Neural cell (in vitro differentiated cells): ENCODE results near the gene NPFF. TPM values are rescaled to one million over a fixed set of nuclear protein-coding genes. Genes with fewer than 3 reads are reported as not detected.

ENCODE experiments used
- H2AFZ ChIP-seq: fragments of 200-600, 300-800 bp; sonication (generic), shearing (Covaris generic); 2 replicates; pipeline ENCODE4 v1.6.0; 2014; ENCODE audit warnings: low read depth, mild to moderate bottlenecking, antibody characterized with exemption, low read length, moderate library complexity
- H3F3A ChIP-seq: fragments of 200-600 bp; shearing (Covaris generic); 2 replicates; pipeline ENCODE4 v1.6.1; 2016; ENCODE audit warnings: mild to moderate bottlenecking, moderate library complexity, mixed read lengths, antibody characterized with exemption, low read length; ENCODE audit not compliant: insufficient read depth, poor library complexity, severe bottlenecking
- H3K27ac ChIP-seq: fragments of 200-600, 300-800 bp; sonication (generic), shearing (Covaris generic); 2 replicates; pipeline ENCODE4 v1.5.1; 2014; ENCODE audit warnings: mild to moderate bottlenecking, low read length, moderate library complexity
- H3K27me3 ChIP-seq: fragments of 300-800, 200-600 bp; sonication (generic), shearing (Covaris generic); 2 replicates; pipeline ENCODE4 v1.6.0; 2014; ENCODE audit warnings: mild to moderate bottlenecking, low read depth, low read length, moderate library complexity; ENCODE audit not compliant: insufficient read depth
- H3K36me3 ChIP-seq: fragments of 300-800, 200-600 bp; sonication (generic), shearing (Covaris generic); 2 replicates; pipeline ENCODE4 v1.5.1; 2014; ENCODE audit warnings: mild to moderate bottlenecking, antibody characterized with exemption, low read length, moderate library complexity; ENCODE audit not compliant: insufficient read depth
- H3K4me2 ChIP-seq: fragments of 300-800, 200-600 bp; sonication (generic), shearing (Covaris generic); 2 replicates; pipeline ENCODE4 v1.6.0; 2014; ENCODE audit warnings: mild to moderate bottlenecking, low read length
- H3K4me3 ChIP-seq: fragments of 300-800, 200-600 bp; sonication (generic), shearing (Covaris generic); 2 replicates; pipeline ENCODE4 v1.5.1; 2014; ENCODE audit warnings: mild to moderate bottlenecking, low read length, moderate library complexity
- H3K79me2 ChIP-seq: fragments of 200-600 bp; shearing (Covaris generic); replicated peaks from 2 replicates; pipeline ENCODE4 v1.6.0; 2014; ENCODE audit warnings: mild to moderate bottlenecking, low read length, moderate library complexity; ENCODE audit not compliant: insufficient read depth
- H3K9ac ChIP-seq: fragments of 300-800, 200-600 bp; sonication (generic), shearing (Covaris generic); 2 replicates; pipeline ENCODE4 v1.6.1; 2016; ENCODE audit warnings: mild to moderate bottlenecking, low read length, mixed read lengths
- H3K9me2 ChIP-seq: fragments of 200-600 bp; shearing (Covaris generic); 2 replicates; pipeline ENCODE4 v1.6.1; 2016; ENCODE audit warnings: mild to moderate bottlenecking, low read length, mixed read lengths; ENCODE audit not compliant: insufficient read depth
- H3K9me3 ChIP-seq: fragments of 200-600, 300-800 bp; sonication (generic), shearing (Covaris generic); 2 replicates; pipeline ENCODE4 v1.6.1; 2016; ENCODE audit warnings: mild to moderate bottlenecking, mixed run types, low read length, moderate library complexity, mixed read lengths
- H4K20me1 ChIP-seq: fragments of 200-600 bp; shearing (Covaris generic); 2 replicates; pipeline ENCODE4 v1.6.1; 2016; ENCODE audit warnings: mild to moderate bottlenecking, mixed run types; ENCODE audit not compliant: insufficient read depth
- EP300 ChIP-seq: fragments of 450-650 bp; conservative IDR thresholded peaks from 2 replicates; pipeline ENCODE4 v1.6.1; 2014; ENCODE audit warnings: antibody characterized with exemption, mild to moderate bottlenecking, moderate library complexity; ENCODE audit not compliant: poor library complexity, severe bottlenecking
- EZH2 ChIP-seq: fragments of 200-600, 300-800 bp; shearing (Covaris generic), sonication (generic); IDR thresholded peaks from 2 replicates; pipeline ENCODE4 v1.6.1; 2014; ENCODE audit warnings: antibody characterized with exemption, low read length, borderline replicate concordance, mild to moderate bottlenecking; ENCODE audit not compliant: insufficient read depth, poor library complexity, severe bottlenecking
- MXI1 ChIP-seq: fragments of 450-650 bp; conservative IDR thresholded peaks from 2 replicates; pipeline ENCODE4 v1.6.1; 2014; ENCODE audit warnings: antibody characterized with exemption, mild to moderate bottlenecking; ENCODE audit not compliant: poor library complexity, severe bottlenecking
- POLR2AphosphoS5 ChIP-seq: IDR thresholded peaks from 2 replicates; pipeline ENCODE4 v1.6.1; 2012
- RAD21 ChIP-seq: fragments of 450-650 bp; conservative IDR thresholded peaks from 2 replicates; pipeline ENCODE4 v1.6.1; 2014; ENCODE audit warnings: antibody characterized with exemption, mild to moderate bottlenecking, moderate library complexity
- SMC3 ChIP-seq: fragments of 450-650 bp; conservative IDR thresholded peaks from 2 replicates; pipeline ENCODE4 v1.6.1; 2014; ENCODE audit warnings: antibody characterized with exemption, mild to moderate bottlenecking, moderate library complexity; ENCODE audit not compliant: poor library complexity
- TAF1 ChIP-seq: IDR thresholded peaks from 2 replicates; pipeline ENCODE4 v1.6.1; 2012; ENCODE audit warnings: low read depth
- polyA plus RNA-seq: library from polyadenylated mRNA; depleted of rRNA; stranded (reverse); fragments of >200 nt; gene quantifications from 2 replicates; pipeline ENCODE4 v1.2.3, GENCODE V29; 2014
- TF ChIP-seq, protein P1 (sequence below): fragments of 450-650 bp; IDR thresholded peaks from 2 replicates; pipeline ENCODE4 v1.5.1; 2014; ENCODE audit warnings: antibody characterized with exemption, mild to moderate bottlenecking, moderate library complexity; ENCODE audit not compliant: poor library complexity, severe bottlenecking
- TF ChIP-seq, protein P2 (sequence below): IDR thresholded peaks from 2 replicates; pipeline ENCODE4 v1.6.1; 2012; ENCODE audit warnings: borderline replicate concordance

The NPFF gene
- polyA plus RNA-seq, 1 donor from 2014 or later = not detected

DNA sequence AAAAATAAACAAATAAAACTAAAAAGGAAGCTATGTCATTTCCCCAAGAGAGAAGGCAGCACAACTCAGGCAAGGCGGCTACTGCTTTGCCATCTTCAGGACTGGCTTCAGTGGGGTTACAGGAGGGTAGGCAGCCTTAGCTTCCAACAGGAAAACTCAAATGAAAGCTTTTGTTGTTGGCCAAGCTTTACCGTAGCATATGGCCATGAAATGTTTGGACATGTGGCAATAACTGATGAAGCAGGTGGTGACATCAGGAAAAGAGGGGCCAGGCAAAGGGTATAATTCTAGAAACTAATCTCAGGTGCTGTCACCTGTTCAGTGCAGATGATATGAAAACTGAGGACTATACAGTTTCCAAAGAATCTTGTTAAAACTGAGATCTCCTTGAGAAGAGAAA lies 22.8 kb upstream of the NPFF start:
- H3K9ac ChIP-seq = no peak overlapping the region
- peaks cover 6% of the 10 kb centered on the region for H3K36me3 ChIP-seq
- H3K9me2 ChIP-seq = no peaks in the 10 kb centered on the region
- H2AFZ ChIP-seq = no peak overlapping the region
- no peak overlapping the region for H3K4me3 ChIP-seq
- no peak overlapping the region for H3K4me2 ChIP-seq
- H3K27ac ChIP-seq = no peak overlapping the region
- H3K79me2 ChIP-seq = no peaks in the 10 kb centered on the region
- no peaks in the 10 kb centered on the region for H3K27me3 ChIP-seq
- H3F3A ChIP-seq = no peaks in the 10 kb centered on the region
- H4K20me1 ChIP-seq = no peaks in the 10 kb centered on the region
- no peaks in the 10 kb centered on the region for H3K9me3 ChIP-seq
- TF ChIP-seq SMC3 (no peak), MXI1 (no peak), EZH2 (no peak), POLR2AphosphoS5 (no peak), EP300 (no peak), RAD21 (no peak), TAF1 (no peak)
- TF ChIP-seq, protein P1, sequence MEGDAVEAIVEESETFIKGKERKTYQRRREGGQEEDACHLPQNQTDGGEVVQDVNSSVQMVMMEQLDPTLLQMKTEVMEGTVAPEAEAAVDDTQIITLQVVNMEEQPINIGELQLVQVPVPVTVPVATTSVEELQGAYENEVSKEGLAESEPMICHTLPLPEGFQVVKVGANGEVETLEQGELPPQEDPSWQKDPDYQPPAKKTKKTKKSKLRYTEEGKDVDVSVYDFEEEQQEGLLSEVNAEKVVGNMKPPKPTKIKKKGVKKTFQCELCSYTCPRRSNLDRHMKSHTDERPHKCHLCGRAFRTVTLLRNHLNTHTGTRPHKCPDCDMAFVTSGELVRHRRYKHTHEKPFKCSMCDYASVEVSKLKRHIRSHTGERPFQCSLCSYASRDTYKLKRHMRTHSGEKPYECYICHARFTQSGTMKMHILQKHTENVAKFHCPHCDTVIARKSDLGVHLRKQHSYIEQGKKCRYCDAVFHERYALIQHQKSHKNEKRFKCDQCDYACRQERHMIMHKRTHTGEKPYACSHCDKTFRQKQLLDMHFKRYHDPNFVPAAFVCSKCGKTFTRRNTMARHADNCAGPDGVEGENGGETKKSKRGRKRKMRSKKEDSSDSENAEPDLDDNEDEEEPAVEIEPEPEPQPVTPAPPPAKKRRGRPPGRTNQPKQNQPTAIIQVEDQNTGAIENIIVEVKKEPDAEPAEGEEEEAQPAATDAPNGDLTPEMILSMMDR = no peak
- TF ChIP-seq, protein P2, sequence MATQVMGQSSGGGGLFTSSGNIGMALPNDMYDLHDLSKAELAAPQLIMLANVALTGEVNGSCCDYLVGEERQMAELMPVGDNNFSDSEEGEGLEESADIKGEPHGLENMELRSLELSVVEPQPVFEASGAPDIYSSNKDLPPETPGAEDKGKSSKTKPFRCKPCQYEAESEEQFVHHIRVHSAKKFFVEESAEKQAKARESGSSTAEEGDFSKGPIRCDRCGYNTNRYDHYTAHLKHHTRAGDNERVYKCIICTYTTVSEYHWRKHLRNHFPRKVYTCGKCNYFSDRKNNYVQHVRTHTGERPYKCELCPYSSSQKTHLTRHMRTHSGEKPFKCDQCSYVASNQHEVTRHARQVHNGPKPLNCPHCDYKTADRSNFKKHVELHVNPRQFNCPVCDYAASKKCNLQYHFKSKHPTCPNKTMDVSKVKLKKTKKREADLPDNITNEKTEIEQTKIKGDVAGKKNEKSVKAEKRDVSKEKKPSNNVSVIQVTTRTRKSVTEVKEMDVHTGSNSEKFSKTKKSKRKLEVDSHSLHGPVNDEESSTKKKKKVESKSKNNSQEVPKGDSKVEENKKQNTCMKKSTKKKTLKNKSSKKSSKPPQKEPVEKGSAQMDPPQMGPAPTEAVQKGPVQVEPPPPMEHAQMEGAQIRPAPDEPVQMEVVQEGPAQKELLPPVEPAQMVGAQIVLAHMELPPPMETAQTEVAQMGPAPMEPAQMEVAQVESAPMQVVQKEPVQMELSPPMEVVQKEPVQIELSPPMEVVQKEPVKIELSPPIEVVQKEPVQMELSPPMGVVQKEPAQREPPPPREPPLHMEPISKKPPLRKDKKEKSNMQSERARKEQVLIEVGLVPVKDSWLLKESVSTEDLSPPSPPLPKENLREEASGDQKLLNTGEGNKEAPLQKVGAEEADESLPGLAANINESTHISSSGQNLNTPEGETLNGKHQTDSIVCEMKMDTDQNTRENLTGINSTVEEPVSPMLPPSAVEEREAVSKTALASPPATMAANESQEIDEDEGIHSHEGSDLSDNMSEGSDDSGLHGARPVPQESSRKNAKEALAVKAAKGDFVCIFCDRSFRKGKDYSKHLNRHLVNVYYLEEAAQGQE = no peak

DNA sequence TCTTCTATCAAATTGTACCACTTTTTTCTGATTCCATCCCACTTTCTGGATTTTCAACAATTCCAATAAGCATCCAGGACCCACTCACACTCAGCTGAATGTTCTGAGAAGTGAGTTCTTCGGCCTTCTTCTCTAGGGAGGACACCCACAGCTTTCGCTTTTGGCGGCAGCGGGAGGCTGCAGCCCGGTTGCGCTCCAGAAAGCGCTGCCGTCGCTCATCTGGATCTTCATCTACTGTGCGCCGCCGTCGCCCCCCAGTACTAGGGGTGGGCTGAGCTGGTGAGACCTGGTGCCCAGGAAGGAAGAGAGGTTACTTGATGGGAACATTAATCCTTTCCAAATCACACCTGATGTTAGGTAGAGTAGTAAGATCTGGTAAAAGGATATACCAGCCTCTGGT lies 17.2 kb upstream of the NPFF start:
- no peak for TF ChIP-seq POLR2AphosphoS5
- TF ChIP-seq, protein P2 = no peak
- H3K27ac ChIP-seq = no peak overlapping the region
- no peaks in the 10 kb centered on the region for H3K36me3 ChIP-seq
- no peaks in the 10 kb centered on the region for H4K20me1 ChIP-seq
- no peaks in the 10 kb centered on the region for H3K27me3 ChIP-seq
- H3K4me3 ChIP-seq = no peak overlapping the region
- no peaks in the 10 kb centered on the region for H3K79me2 ChIP-seq
- no peak overlapping the region for H2AFZ ChIP-seq
- H3F3A ChIP-seq = no peaks in the 10 kb centered on the region
- no peak overlapping the region for H3K4me2 ChIP-seq
- no peak overlapping the region for H3K9ac ChIP-seq
- no peaks in the 10 kb centered on the region for H3K9me3 ChIP-seq
- H3K9me2 ChIP-seq = no peaks in the 10 kb centered on the region
